RWPE2 (cell line): ENCODE data around the gene HJV.

Source experiments
- ATAC-seq: fragments of 200-7000 bp; cut with Tn5 transposase; 3 replicates; pipeline ENCODE4 v1.9.1; 2021; ENCODE audit warnings: low read depth
- DNase-seq: peaks from one replicate; pipeline ENCODE4 v3.0.0-alpha.2; 2020; ENCODE audit warnings: low spot score
- H3K27ac ChIP-seq: fragments of 450-650 bp; 2 replicates; pipeline ENCODE4 v1.5.1; 2017; ENCODE audit warnings: mild to moderate bottlenecking; ENCODE audit not compliant: poor library complexity, severe bottlenecking
- H3K27me3 ChIP-seq: fragments of 250-450 bp; sonication (Bioruptor Pico); 2 replicates; pipeline ENCODE4 v1.5.1; 2021; ENCODE audit warnings: mild to moderate bottlenecking, moderate library complexity; ENCODE audit not compliant: insufficient read depth, poor library complexity, severe bottlenecking
- H3K36me3 ChIP-seq: fragments of 250-450 bp; sonication (Bioruptor Pico); 2 replicates; pipeline ENCODE4 v1.5.1; 2020; ENCODE audit warnings: low read depth, mild to moderate bottlenecking, moderate library complexity
- H3K4me1 ChIP-seq: fragments of 250-450 bp; sonication (Bioruptor Pico); 2 replicates; pipeline ENCODE4 v1.5.1; 2021; ENCODE audit warnings: mild to moderate bottlenecking, moderate library complexity; ENCODE audit not compliant: insufficient read depth, poor library complexity, severe bottlenecking
- H3K4me3 ChIP-seq: fragments of 250-450 bp; sonication (Bioruptor Pico); 2 replicates; pipeline ENCODE4 v1.5.1; 2021; ENCODE audit warnings: mild to moderate bottlenecking, moderate library complexity; ENCODE audit not compliant: severe bottlenecking
- H3K9me3 ChIP-seq: fragments of 250-450 bp; sonication (Bioruptor Pico); 2 replicates; pipeline ENCODE4 v1.5.1; 2021; ENCODE audit warnings: mild to moderate bottlenecking, moderate library complexity; ENCODE audit not compliant: severe bottlenecking
- TF ChIP-seq, protein P1 (sequence below): fragments of 450-650 bp; IDR thresholded peaks from one replicate; pipeline ENCODE4 v1.5.1; 2017; ENCODE audit warnings: mild to moderate bottlenecking, moderate library complexity; ENCODE audit not compliant: poor library complexity, severe bottlenecking

Gene HJV

DNA sequence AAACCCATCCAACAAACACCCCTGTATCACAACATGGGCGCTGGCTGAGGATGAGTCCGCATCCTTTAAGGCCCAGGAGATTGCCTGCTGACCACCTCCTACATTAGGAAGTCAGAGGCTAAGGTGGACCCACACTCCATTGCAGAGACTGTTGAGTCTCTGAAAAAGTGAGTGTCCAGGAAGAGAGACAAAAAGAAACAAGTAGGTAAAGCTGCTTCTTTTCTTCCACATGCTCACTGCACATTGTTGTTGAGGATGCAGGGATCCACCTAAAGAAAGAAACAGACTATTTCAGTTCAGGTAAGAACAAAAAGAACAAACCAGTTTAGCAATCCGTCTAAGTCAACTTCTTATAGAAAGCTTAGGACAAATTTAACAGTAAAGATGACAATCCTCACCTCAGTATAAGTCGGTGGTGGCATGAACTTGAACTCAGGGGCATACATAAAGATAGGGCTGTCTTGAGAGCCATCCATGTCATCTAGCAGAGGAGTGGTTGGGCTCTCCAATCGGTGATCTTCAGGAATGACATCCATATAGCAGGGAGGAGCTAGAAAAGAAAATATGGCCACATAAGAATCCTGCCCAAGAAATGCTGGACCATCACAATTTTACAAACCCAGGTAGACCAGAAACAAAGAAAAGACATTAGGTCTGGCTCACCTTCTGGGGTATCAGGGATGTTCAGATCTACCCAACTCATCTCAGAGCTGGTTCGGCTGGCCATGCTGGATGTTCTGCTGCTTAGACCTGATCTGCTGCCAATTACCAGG is 27.7 kb downstream of the HJV start:
- DNase-seq (no peak), ATAC-seq (no peak)
- Histone ChIP-seq H3K9me3 (no peaks in the 10 kb centered on the region), H3K4me3 (peak overlapping the region; percentile 54), H3K36me3 (peaks cover 43% of the 10 kb centered on the region), H3K4me1 (peaks cover 26% of the 10 kb centered on the region), H3K27me3 (no peaks in the 10 kb centered on the region), H3K27ac (peak overlapping the region; percentile 91)
- TF ChIP-seq, protein P1, sequence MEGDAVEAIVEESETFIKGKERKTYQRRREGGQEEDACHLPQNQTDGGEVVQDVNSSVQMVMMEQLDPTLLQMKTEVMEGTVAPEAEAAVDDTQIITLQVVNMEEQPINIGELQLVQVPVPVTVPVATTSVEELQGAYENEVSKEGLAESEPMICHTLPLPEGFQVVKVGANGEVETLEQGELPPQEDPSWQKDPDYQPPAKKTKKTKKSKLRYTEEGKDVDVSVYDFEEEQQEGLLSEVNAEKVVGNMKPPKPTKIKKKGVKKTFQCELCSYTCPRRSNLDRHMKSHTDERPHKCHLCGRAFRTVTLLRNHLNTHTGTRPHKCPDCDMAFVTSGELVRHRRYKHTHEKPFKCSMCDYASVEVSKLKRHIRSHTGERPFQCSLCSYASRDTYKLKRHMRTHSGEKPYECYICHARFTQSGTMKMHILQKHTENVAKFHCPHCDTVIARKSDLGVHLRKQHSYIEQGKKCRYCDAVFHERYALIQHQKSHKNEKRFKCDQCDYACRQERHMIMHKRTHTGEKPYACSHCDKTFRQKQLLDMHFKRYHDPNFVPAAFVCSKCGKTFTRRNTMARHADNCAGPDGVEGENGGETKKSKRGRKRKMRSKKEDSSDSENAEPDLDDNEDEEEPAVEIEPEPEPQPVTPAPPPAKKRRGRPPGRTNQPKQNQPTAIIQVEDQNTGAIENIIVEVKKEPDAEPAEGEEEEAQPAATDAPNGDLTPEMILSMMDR, result no peak

DNA sequence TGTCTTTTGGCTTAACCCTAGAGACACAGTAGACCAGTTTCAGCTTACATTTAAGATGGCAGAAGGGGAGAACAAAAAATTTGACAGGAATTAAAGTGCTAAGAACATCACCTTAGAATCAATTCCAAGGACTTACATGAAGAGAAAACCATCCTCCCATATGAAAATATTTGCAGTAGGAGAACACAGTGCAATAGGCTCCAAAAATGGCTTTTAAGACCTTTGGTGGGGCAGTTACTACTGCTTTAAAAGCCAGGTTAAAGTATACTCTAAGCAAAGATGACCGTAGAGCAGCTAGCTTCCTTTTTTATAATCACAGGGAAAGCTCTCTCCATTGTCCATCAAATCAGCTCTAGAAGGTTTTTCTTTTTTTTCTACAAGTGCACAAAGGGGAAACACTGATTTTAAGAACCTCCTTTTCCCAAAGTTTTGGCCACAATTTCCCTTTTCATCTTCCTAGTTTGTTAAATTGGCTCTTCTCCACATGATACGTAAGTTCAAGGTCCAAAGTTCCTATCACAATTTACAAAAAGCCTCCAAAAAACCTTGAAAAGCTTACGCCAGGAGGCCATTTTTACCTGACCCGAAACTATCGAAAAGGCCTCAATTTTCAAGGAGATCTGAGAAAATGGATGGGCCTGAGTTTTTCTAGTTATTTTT is 28.4 kb downstream of the HJV start:
- H3K36me3 ChIP-seq, result peaks cover 43% of the 10 kb centered on the region
- DNase-seq (no peak), ATAC-seq (no peak)
- H3K4me3 ChIP-seq, result no peak overlapping the region
- H3K27ac ChIP-seq, result peak overlapping the region; percentile 91
- TF ChIP-seq, protein P1, result no peak
- H3K4me1 ChIP-seq, result peaks cover 20% of the 10 kb centered on the region
- H3K9me3 ChIP-seq, result no peaks in the 10 kb centered on the region
- no peaks in the 10 kb centered on the region for H3K27me3 ChIP-seq

DNA sequence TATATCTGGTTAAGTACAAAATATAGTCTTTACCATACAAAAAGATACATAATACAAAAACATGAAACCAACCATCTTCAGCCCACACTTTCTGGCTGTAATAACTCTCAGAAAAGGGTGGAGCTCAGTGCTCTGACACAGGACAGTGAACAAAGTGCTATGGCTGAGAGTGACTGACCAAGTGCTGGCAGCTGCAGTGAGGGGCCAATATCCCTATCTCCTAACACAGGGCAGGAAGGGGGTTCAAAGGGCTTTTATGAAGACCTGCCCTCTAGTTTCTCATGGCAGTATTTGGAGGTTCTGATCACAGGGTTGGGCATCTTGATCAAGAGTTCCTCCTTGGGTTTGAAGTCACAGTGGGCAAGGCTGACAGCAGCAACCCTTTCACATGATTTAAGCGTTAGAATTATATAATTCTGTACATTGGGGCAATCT is 29.0 kb downstream of the HJV start:
- Histone ChIP-seq H3K36me3 (peaks cover 43% of the 10 kb centered on the region), H3K4me3 (no peak overlapping the region), H3K27me3 (no peaks in the 10 kb centered on the region), H3K4me1 (peaks cover 15% of the 10 kb centered on the region), H3K27ac (peak overlapping the region; percentile 91), H3K9me3 (no peaks in the 10 kb centered on the region)
- TF ChIP-seq, protein P1, result no peak
- ATAC-seq (no peak), DNase-seq (no peak)

DNA sequence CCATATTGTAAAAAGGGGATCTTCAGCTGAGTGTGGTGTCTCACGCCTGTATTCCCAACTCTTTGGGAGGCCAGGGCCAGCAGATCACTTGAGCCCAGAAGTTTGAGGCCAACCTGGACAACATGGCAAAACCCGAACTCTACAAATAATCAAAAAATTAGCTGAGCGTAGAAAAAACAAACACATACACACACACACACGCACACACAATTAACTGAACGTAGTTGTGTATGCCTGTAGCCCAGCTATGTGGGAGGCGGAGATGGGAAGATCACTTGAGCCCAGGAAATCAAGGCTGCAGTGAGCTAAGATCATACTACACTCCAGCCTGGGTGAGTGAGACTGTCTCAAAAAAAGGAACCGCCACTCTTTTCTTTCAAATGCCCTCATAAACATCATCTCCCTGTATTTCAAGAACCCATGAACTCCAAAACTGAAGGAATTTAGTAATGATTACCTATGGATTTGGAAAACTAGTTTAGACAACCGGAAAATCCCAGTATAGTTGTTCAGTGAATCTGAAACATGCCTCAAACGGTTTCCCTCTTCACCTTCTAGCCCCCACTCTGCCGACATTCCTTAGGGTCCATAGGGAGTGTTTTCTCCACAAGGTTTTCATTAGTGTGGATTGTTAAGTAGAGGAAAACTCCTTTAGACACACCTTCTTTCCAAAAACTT is 29.7 kb downstream of the HJV start:
- Histone ChIP-seq H3K9me3 (no peaks in the 10 kb centered on the region), H3K27ac (peak overlapping the region; percentile 91), H3K36me3 (peaks cover 43% of the 10 kb centered on the region), H3K27me3 (no peaks in the 10 kb centered on the region), H3K4me3 (no peak overlapping the region), H3K4me1 (peaks cover 10% of the 10 kb centered on the region)
- ATAC-seq, result no peak
- TF ChIP-seq, protein P1, result no peak
- no peak for DNase-seq
